ENCODE data around the gene IL21R. TPM values are rescaled to one million over a fixed set of nuclear protein-coding genes. Genes with fewer than 3 reads are reported as not detected.
"Not testable (repeated sequence)": the region's sequence is repeated elsewhere in the genome, so short reads cannot be mapped to it uniquely, and the experiment has no call there.

The IL21R gene
- total RNA-seq, 6 experiments from 2014 or later = 0.96 to 1.8 (median 1.2) TPM

GRCh38 chr16:27434141-27435051 lies 32.4 kb downstream of the IL21R start:
- Mint-ChIP-seq H3K4me1 (ENCODE audit: low read depth) (peaks cover 30% of the 10 kb centered on the region), H3K4me3 (no peak overlapping the region), H3K27ac (no peak overlapping the region), H3K9me3 (no peaks in the 10 kb centered on the region), H3K36me3 (ENCODE audit: low read depth) (no peaks in the 10 kb centered on the region), H3K27me3 (ENCODE audit: insufficient read depth) (peaks cover 4% of the 10 kb centered on the region; the same call in 1 of the 2 replicates)
- TF ChIP-seq CTCF (IDR thresholded peaks at IDR 0.05) = no peak
- no peak for DNase-seq

- not testable (repeated sequence) for H3K27ac Mint-ChIP-seq; H3K36me3 Mint-ChIP-seq (ENCODE audit: low read depth); DNase-seq; H3K9me3 Mint-ChIP-seq; H3K27me3 Mint-ChIP-seq (ENCODE audit: insufficient read depth); H3K4me3 Mint-ChIP-seq
- H3K4me1 Mint-ChIP-seq (ENCODE audit: low read depth) = peaks cover 30% of the 10 kb centered on the region
These were observed 33.2 kb downstream of the IL21R start for GRCh38 chr16:27435146-27435545.

GRCh38 chr16:27436065-27436464 lies 34.1 kb downstream of the IL21R start:
- Mint-ChIP-seq H3K4me1 (ENCODE audit: low read depth) (peaks cover 24% of the 10 kb centered on the region), H3K36me3 (ENCODE audit: low read depth) (no peaks in the 10 kb centered on the region), H3K4me3 (no peak overlapping the region), H3K27me3 (ENCODE audit: insufficient read depth) (peaks cover 2% of the 10 kb centered on the region; the same call in 1 of the 2 replicates), H3K27ac (no peak overlapping the region), H3K9me3 (no peaks in the 10 kb centered on the region)
- DNase-seq = no peak
- TF ChIP-seq CTCF (IDR thresholded peaks at IDR 0.05) = no peak

- H3K4me3 Mint-ChIP-seq = no peak overlapping the region
- TF ChIP-seq CTCF (IDR thresholded peaks at IDR 0.05) = no peak
- no peak overlapping the region for H3K27ac Mint-ChIP-seq
- no peaks in the 10 kb centered on the region for H3K9me3 Mint-ChIP-seq
- H3K27me3 Mint-ChIP-seq (ENCODE audit: insufficient read depth) = no peaks in the 10 kb centered on the region
- no peaks in the 10 kb centered on the region for H3K36me3 Mint-ChIP-seq (ENCODE audit: low read depth)
- DNase-seq = no peak
- H3K4me1 Mint-ChIP-seq (ENCODE audit: low read depth) = peaks cover 16% of the 10 kb centered on the region
These were observed 35.1 kb downstream of the IL21R start for GRCh38 chr16:27436921-27437650.

GRCh38 chr16:27437946-27438345 lies 36.0 kb downstream of the IL21R start:
- H3K9me3 Mint-ChIP-seq = no peaks in the 10 kb centered on the region
- H3K27me3 Mint-ChIP-seq (ENCODE audit: insufficient read depth) = no peaks in the 10 kb centered on the region; the same call in 1 of the 2 replicates
- no peak overlapping the region for H3K27ac Mint-ChIP-seq
- H3K36me3 Mint-ChIP-seq (ENCODE audit: low read depth) = no peaks in the 10 kb centered on the region
- H3K4me3 Mint-ChIP-seq = no peak overlapping the region
- DNase-seq = no peak
- H3K4me1 Mint-ChIP-seq (ENCODE audit: low read depth) = peaks cover 8% of the 10 kb centered on the region
- TF ChIP-seq CTCF (IDR thresholded peaks at IDR 0.05) = no peak
